Testis (tissue), 2 donors: ENCODE measurements around the gene GABRR2.

Experiments
- CTCF ChIP-seq, 3 experiments: fragments of 450-650 bp in 2 of 3; fragments of 200-600 bp in 1 of 3; sonication (generic) in 1 of 3; IDR thresholded peaks; one replicate each; pipeline ENCODE4 v1.5.1; 2016 to 2019; ENCODE audit warnings: antibody characterized with exemption in 3 of 3, mild to moderate bottlenecking in 2 of 3, moderate library complexity in 1 of 3
- POLR2A ChIP-seq: fragments of 450-650 bp; IDR thresholded peaks from one replicate; pipeline ENCODE4 v1.6.1; 2017; ENCODE audit warnings: antibody characterized with exemption, mild to moderate bottlenecking, moderate library complexity

GRCh38 chr6:89244241-89244985 lies 70.7 kb downstream of the GABRR2 start:
- no peak for TF ChIP-seq POLR2A
- no peak for TF ChIP-seq CTCF (IDR thresholded peaks at IDR 0.05)
